CD14-positive monocyte (primary cell): ENCODE measurements around the gene OCSTAMP. TPM values are rescaled to one million over a fixed set of nuclear protein-coding genes. Genes with fewer than 3 reads are reported as not detected.

Source experiments
- DNase-seq, 3 donors: peaks; one replicate each; pipeline ENCODE4 v3.0.0-alpha.2; 2011 to 2022
- H2AFZ ChIP-seq: 2 replicates; pipeline ENCODE4 v1.6.0; 2012; ENCODE audit warnings: mild to moderate bottlenecking, low read depth, low read length, inconsistent platforms; ENCODE audit not compliant: insufficient read depth, poor library complexity, severe bottlenecking
- H3K27ac ChIP-seq, 2 donors: 1 replicate in 1 of 2; 2 replicates in 1 of 2; pipeline ENCODE4 v1.5.1; 2012 to 2013; ENCODE audit warnings: low read length in 2 of 2, control low read depth in 1 of 2, inconsistent platforms in 1 of 2, low read depth in 1 of 2, mild to moderate bottlenecking in 1 of 2
- H3K27me3 ChIP-seq, 2 donors: one replicate each; pipeline versions ENCODE4 v1.6.0 to v1.6.1; 2011 to 2013; ENCODE audit warnings: low read length in 2 of 2; ENCODE audit not compliant: control insufficient read depth in 2 of 2, insufficient read depth in 2 of 2
- H3K36me3 ChIP-seq, 2 donors: replicated peaks in 1 of 2; 1 replicate in 1 of 2; 2 replicates in 1 of 2; pipeline versions ENCODE4 v1.5.1 to v1.6.1; 2012 to 2013; ENCODE audit warnings: low read length in 2 of 2, control low read depth in 1 of 2, inconsistent platforms in 1 of 2, mild to moderate bottlenecking in 1 of 2; ENCODE audit not compliant: insufficient read depth in 2 of 2, control insufficient read depth in 1 of 2
- H3K4me1 ChIP-seq, 2 donors: 1 replicate in 1 of 2; 2 replicates in 1 of 2; pipeline versions ENCODE4 v1.5.1 to v1.6.1; 2012 to 2013; ENCODE audit warnings: low read length in 2 of 2, control low read depth in 1 of 2, inconsistent platforms in 1 of 2, mild to moderate bottlenecking in 1 of 2, moderate library complexity in 1 of 2; ENCODE audit not compliant: insufficient read depth in 2 of 2, control insufficient read depth in 1 of 2
- H3K4me2 ChIP-seq: replicated peaks from 2 replicates; pipeline ENCODE3; 2012; ENCODE audit warnings: low read length, moderate library complexity, mild to moderate bottlenecking; ENCODE audit not compliant: poor library complexity, severe bottlenecking; ENCODE audit errors: extremely low read depth
- H3K4me3 ChIP-seq, 3 experiments: fragments of 200-600 bp in 1 of 3; sonication (generic) in 1 of 3; replicated peaks in 1 of 3; 1 replicate in 2 of 3; 2 replicates in 1 of 3; pipeline ENCODE4 v1.5.1; 2011 to 2013; ENCODE audit warnings: low read length in 3 of 3, mild to moderate bottlenecking in 3 of 3, control low read depth in 2 of 3, low read depth in 2 of 3, inconsistent platforms in 1 of 3, moderate library complexity in 1 of 3
- H3K79me2 ChIP-seq: 2 replicates; pipeline ENCODE4 v1.6.0; 2012; ENCODE audit warnings: mild to moderate bottlenecking, control low read depth, inconsistent platforms, low read length, moderate library complexity; ENCODE audit not compliant: insufficient read depth
- H3K9ac ChIP-seq: 2 replicates; pipeline ENCODE4 v1.6.0; 2017; ENCODE audit warnings: low read length, mild to moderate bottlenecking; ENCODE audit not compliant: insufficient read depth, poor library complexity, severe bottlenecking
- H3K9me3 ChIP-seq, 2 donors: replicated peaks in 1 of 2; 1 replicate in 1 of 2; 2 replicates in 1 of 2; pipeline versions ENCODE4 v1.5.1 to v1.6.1; 2012 to 2013; ENCODE audit warnings: low read length in 2 of 2, control low read depth in 1 of 2; ENCODE audit not compliant: control insufficient read depth in 1 of 2, insufficient read depth in 1 of 2
- H4K20me1 ChIP-seq: 2 replicates; pipeline ENCODE4 v1.6.0; 2012; ENCODE audit warnings: mild to moderate bottlenecking, low read length, control low read depth, moderate library complexity; ENCODE audit not compliant: insufficient read depth
- H3K27ac Mint-ChIP-seq, 7 donors: one replicate each; pipeline ENCODE4 v1.8.0; 2020; ENCODE audit warnings: mild to moderate bottlenecking in 7 of 7, mixed read lengths in 7 of 7, moderate library complexity in 6 of 7, inconsistent platforms in 2 of 7
- H3K27me3 Mint-ChIP-seq, 3 donors: one replicate each; pipeline ENCODE4 v1.8.0; 2021 to 2022; ENCODE audit warnings: low read depth in 3 of 3, mild to moderate bottlenecking in 3 of 3, mixed read lengths in 3 of 3, moderate library complexity in 3 of 3, inconsistent platforms in 1 of 3
- H3K36me3 Mint-ChIP-seq, 2 donors: one replicate each; pipeline ENCODE4 v1.8.0; 2020; ENCODE audit warnings: mixed read lengths in 2 of 2, inconsistent platforms in 1 of 2, mild to moderate bottlenecking in 1 of 2
- H3K4me1 Mint-ChIP-seq: one replicate; pipeline ENCODE4 v1.8.0; 2020; ENCODE audit warnings: mild to moderate bottlenecking, mixed read lengths
- H3K4me3 Mint-ChIP-seq, 2 donors: one replicate each; pipeline ENCODE4 v1.8.0; 2020; ENCODE audit warnings: mild to moderate bottlenecking in 2 of 2, mixed read lengths in 2 of 2, moderate library complexity in 1 of 2
- H3K9me3 Mint-ChIP-seq, 7 donors: one replicate each; pipeline ENCODE4 v1.8.0; 2020 to 2022; ENCODE audit warnings: mixed read lengths in 7 of 7, mild to moderate bottlenecking in 6 of 7, moderate library complexity in 6 of 7, inconsistent platforms in 2 of 7
- WGBS: methylation state at CpG from one replicate; pipeline ENCODE4 v1.1.5; 2013; ENCODE audit warnings: missing lambda C conversion rate; ENCODE audit not compliant: insufficient coverage; 5-methylcytosine and 5-hydroxymethylcytosine counted together
- intact Hi-C, 2 donors: fragments of 100-400 bp; cut with micrococcal nuclease; formaldehyde crosslinking; loops; one replicate each; pipeline versions ENCODE4 v1.15.0 to v1.15.1; 2023
- polyA plus RNA-seq, 3 donors: library from polyadenylated mRNA; depleted of rRNA in 1 of 3; unstranded in 2 of 3; stranded (reverse) in 1 of 3; fragments of 300-500 nt in 2 of 3; fragments of >200 nt in 1 of 3; fragmentation: Illumina TruSeq in 2 of 3; gene quantifications; 1 replicate in 2 of 3; 2 replicates in 1 of 3; pipeline ENCODE4 v1.2.3, GENCODE V29; 2012 to 2021
- TF ChIP-seq, protein P1 (sequence below): fragments of 200-600 bp; IDR thresholded peaks from one replicate; pipeline ENCODE4 v1.8.0; 2022; ENCODE audit warnings: antibody characterized with exemption, mild to moderate bottlenecking

OCSTAMP gene
- polyA plus RNA-seq, 3 donors = not detected

GRCh38 chr20:46566125-46566524 lies 15.7 kb upstream of the OCSTAMP start:
- Mint-ChIP-seq H3K36me3 (no peaks in the 10 kb centered on the region), H3K27me3 (peaks cover 2 to 16% (median 7%) of the 10 kb centered on the region in 3 donors), H3K4me1 (peaks cover 3% of the 10 kb centered on the region), H3K4me3 (no peak overlapping the region), H3K9me3 (no peaks in the 10 kb centered on the region), H3K27ac (no peak overlapping the region)
- Histone ChIP-seq H3K36me3 (no peaks in the 10 kb centered on the region), H2AFZ (no peak overlapping the region), H3K4me1 (peaks cover 3 to 8% of the 10 kb centered on the region in 2 donors), H3K4me3 (no peak overlapping the region), H3K27me3 (peaks cover 2 to 6% of the 10 kb centered on the region in 2 donors), H3K27ac (no peak overlapping the region), H3K9me3 (no peaks in the 10 kb centered on the region), H3K9ac (no peak overlapping the region), H3K4me2 (no peak overlapping the region), H4K20me1 (no peaks in the 10 kb centered on the region), H3K79me2 (no peaks in the 10 kb centered on the region)
- intact Hi-C loops = no loop called here
- WGBS = 88% methylated on average over 3 of the region's 10 CpGs
- no peak for DNase-seq
- TF ChIP-seq, protein P1, sequence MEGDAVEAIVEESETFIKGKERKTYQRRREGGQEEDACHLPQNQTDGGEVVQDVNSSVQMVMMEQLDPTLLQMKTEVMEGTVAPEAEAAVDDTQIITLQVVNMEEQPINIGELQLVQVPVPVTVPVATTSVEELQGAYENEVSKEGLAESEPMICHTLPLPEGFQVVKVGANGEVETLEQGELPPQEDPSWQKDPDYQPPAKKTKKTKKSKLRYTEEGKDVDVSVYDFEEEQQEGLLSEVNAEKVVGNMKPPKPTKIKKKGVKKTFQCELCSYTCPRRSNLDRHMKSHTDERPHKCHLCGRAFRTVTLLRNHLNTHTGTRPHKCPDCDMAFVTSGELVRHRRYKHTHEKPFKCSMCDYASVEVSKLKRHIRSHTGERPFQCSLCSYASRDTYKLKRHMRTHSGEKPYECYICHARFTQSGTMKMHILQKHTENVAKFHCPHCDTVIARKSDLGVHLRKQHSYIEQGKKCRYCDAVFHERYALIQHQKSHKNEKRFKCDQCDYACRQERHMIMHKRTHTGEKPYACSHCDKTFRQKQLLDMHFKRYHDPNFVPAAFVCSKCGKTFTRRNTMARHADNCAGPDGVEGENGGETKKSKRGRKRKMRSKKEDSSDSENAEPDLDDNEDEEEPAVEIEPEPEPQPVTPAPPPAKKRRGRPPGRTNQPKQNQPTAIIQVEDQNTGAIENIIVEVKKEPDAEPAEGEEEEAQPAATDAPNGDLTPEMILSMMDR = no peak

GRCh38 chr20:46564241-46564957 lies 13.9 kb upstream of the OCSTAMP start:
- peaks cover 0 to 4% of the 10 kb centered on the region in 2 donors for H3K27me3 ChIP-seq
- Mint-ChIP-seq H3K9me3 (no peaks in the 10 kb centered on the region), H3K4me3 (no peak overlapping the region), H3K4me1 (peaks cover 3% of the 10 kb centered on the region), H3K36me3 (no peaks in the 10 kb centered on the region), H3K27ac (no peak overlapping the region), H3K27me3 (peaks cover 5 to 16% (median 7%) of the 10 kb centered on the region in 3 donors)
- H3K4me1 ChIP-seq = peaks cover 3 to 8% of the 10 kb centered on the region in 2 donors
- intact Hi-C loops = loop anchor here (5.0 kb wide), 2 partner anchors 37 to 42 kb away; no protein-coding TSS in a partner anchor
- H3K9ac ChIP-seq = no peak overlapping the region
- no peak overlapping the region for H3K4me2 ChIP-seq
- H3K27ac ChIP-seq = no peak overlapping the region
- no peaks in the 10 kb centered on the region for H3K9me3 ChIP-seq
- TF ChIP-seq, protein P1 = no peak
- 95% methylated on average over 4 of the region's 7 CpGs for WGBS
- no peaks in the 10 kb centered on the region for H4K20me1 ChIP-seq
- no peak overlapping the region for H3K4me3 ChIP-seq
- no peaks in the 10 kb centered on the region for H3K36me3 ChIP-seq
- no peaks in the 10 kb centered on the region for H3K79me2 ChIP-seq
- DNase-seq = no peak
- no peak overlapping the region for H2AFZ ChIP-seq
